K562 (cell line): ENCODE results near the gene RBM18. TPM values are rescaled to one million over a fixed set of nuclear protein-coding genes. Genes with fewer than 3 reads are reported as not detected.

Experiments used
- ARID3B ChIP-seq: fragments of 250-450 bp; sonication (Bioruptor Pico); IDR thresholded peaks from 2 replicates; pipeline ENCODE4 v1.4.0; 2020; ENCODE audit warnings: borderline replicate concordance
- CBX3 ChIP-seq, 2 experiments: IDR thresholded peaks; 1 replicate in 1 of 2; 2 replicates in 1 of 2; pipeline ENCODE4 v1.6.1; 2012; ENCODE audit warnings: inconsistent platforms in 2 of 2, low read length in 2 of 2, borderline replicate concordance in 1 of 2, control low read depth in 1 of 2
- EZH2 ChIP-seq: IDR thresholded peaks from 2 replicates; pipeline ENCODE4 v1.6.1; 2012; ENCODE audit warnings: low read depth, mild to moderate bottlenecking, inconsistent platforms, low read length, borderline replicate concordance
- IFI16 ChIP-seq: fragments of 250-450 bp; sonication (Bioruptor Pico); IDR thresholded peaks from 2 replicates; pipeline ENCODE4 v2.1.2; 2022; ENCODE audit warnings: mild to moderate bottlenecking, inconsistent platforms
- IRF2 ChIP-seq: sonication (generic); formaldehyde crosslinking; IDR thresholded peaks from 2 replicates; pipeline ENCODE4 v1.8.1; 2022; ENCODE audit warnings: mild to moderate bottlenecking, missing genetic modification reagents
- MYNN ChIP-seq, 2 experiments: sonication (generic); formaldehyde crosslinking in 1 of 2; IDR thresholded peaks; 2 replicates each; pipeline versions ENCODE4 v1.5.0 to v1.6.1; 2016 to 2020; ENCODE audit warnings: antibody characterized with exemption in 1 of 2, missing genetic modification reagents in 1 of 2
- PRDM10 ChIP-seq: fragments of 450-650 bp; IDR thresholded peaks from 2 replicates; pipeline ENCODE4 v1.6.1; 2018; ENCODE audit not compliant: partially characterized antibody
- PURB ChIP-seq: sonication (generic); formaldehyde crosslinking; IDR thresholded peaks from 2 replicates; pipeline ENCODE4 v1.9.0; 2021; ENCODE audit warnings: low read depth, mild to moderate bottlenecking, missing genetic modification reagents
- RBM39 ChIP-seq: fragments of 200-400 bp; formaldehyde crosslinking; optimal IDR thresholded peaks from 2 replicates; pipeline ENCODE3; 2018; ENCODE audit warnings: low read depth, low read length
- SMAD4 ChIP-seq: fragments of 250-450 bp; sonication (Bioruptor Pico); conservative IDR thresholded peaks from 2 replicates; pipeline ENCODE4 v1.8.0; 2021; ENCODE audit warnings: inconsistent platforms, mild to moderate bottlenecking, moderate library complexity
- SNIP1 ChIP-seq: fragments of 450-650 bp; IDR thresholded peaks from 2 replicates; pipeline ENCODE4 v1.7.1; 2017; ENCODE audit warnings: low read depth, mild to moderate bottlenecking
- TSHZ1 ChIP-seq: fragments of 250-450 bp; sonication (Bioruptor Pico); IDR thresholded peaks from 2 replicates; pipeline ENCODE4 v1.4.0; 2020; ENCODE audit warnings: mild to moderate bottlenecking, moderate library complexity
- ZFP36 ChIP-seq: fragments of 150-350 bp; IDR thresholded peaks from 2 replicates; pipeline ENCODE4 v1.6.1; 2018; ENCODE audit warnings: low read length, low read depth; ENCODE audit not compliant: partially characterized antibody
- ZFX ChIP-seq: sonication (generic); formaldehyde crosslinking; IDR thresholded peaks from 2 replicates; pipeline ENCODE4 v1.8.0; 2022; ENCODE audit warnings: mild to moderate bottlenecking, missing genetic modification reagents, moderate library complexity
- ZNF740 ChIP-seq, 3 experiments: fragments of 200-800 bp in 1 of 3; sonication (Bioruptor generic) in 1 of 3; sonication (generic) in 1 of 3; formaldehyde crosslinking in 1 of 3; IDR thresholded peaks; 2 replicates each; pipeline versions ENCODE4 v1.6.1 to v1.8.0; 2016 to 2022; ENCODE audit warnings: mild to moderate bottlenecking in 2 of 3, missing compliant biosample characterization in 2 of 3, missing genetic modification characterization in 2 of 3, missing genetic modification reagents in 1 of 3
- ZNF785 ChIP-seq: fragments of 250-450 bp; sonication (Bioruptor Pico); IDR thresholded peaks from 2 replicates; pipeline ENCODE4 v1.4.0; 2020; ENCODE audit warnings: mild to moderate bottlenecking
- ZNF79 ChIP-seq: fragments of 250-450 bp; sonication (Bioruptor Pico); IDR thresholded peaks from 2 replicates; pipeline ENCODE4 v1.4.0; 2020; ENCODE audit warnings: low read depth, mild to moderate bottlenecking, moderate library complexity
- polyA plus RNA-seq, 8 experiments: library from polyadenylated mRNA; depleted of rRNA in 4 of 8; stranded (reverse) in 5 of 8; unstranded in 3 of 8; fragments of >200 nt; fragmentation: Nextera tagmentation in 2 of 8; fragmentation: Illumina TruSeq in 1 of 8; extraction: Ambion mirVana in 2 of 8; extraction: Trizol in 1 of 8; gene quantifications; 2 replicates each; pipeline versions ENCODE4 v1.2.1 to v1.2.3, GENCODE V29; 2011 to 2014; ENCODE audit warnings: inconsistent platforms in 1 of 8, missing spikeins in 1 of 8
- total RNA-seq, 7 experiments: library from RNA; depleted of rRNA in 6 of 7; stranded (reverse); fragments of >200 nt in 6 of 7; fragmentation: Illumina TruSeq in 2 of 7; extraction: Trizol in 2 of 7; gene quantifications; 2 replicates each; pipeline versions ENCODE4 v1.2.1 to v1.2.3, GENCODE V29; 2011 to 2021; ENCODE audit warnings: low replicate concordance in 1 of 7

RBM18 gene
- total and polyA plus RNA-seq, 9 of the 15 experiments (the other 6 are each of a cell fraction or from before 2014, with no cell fraction given), result 7.9 to 86.3 (median 34.0) TPM

- TF ChIP-seq PURB, result no peak
- TF ChIP-seq ZFX, result peak; percentile 94
- no peak for TF ChIP-seq ZNF740 (CRISPR knock-in tag; IDR thresholded peaks at IDR 0.05)
- no peak for TF ChIP-seq ZNF740 (tag; IDR thresholded peaks at IDR 0.05)
- no peak for TF ChIP-seq ZNF79 (CRISPR knock-in tag)
- TF ChIP-seq ARID3B, result no peak
- no peak for TF ChIP-seq PRDM10
- TF ChIP-seq IRF2 (CRISPR knock-in tag), result no peak
- no peak for TF ChIP-seq ZNF785
- no peak for TF ChIP-seq EZH2
- TF ChIP-seq MYNN (IDR thresholded peaks at IDR 0.05), result peak; percentile 52; the same call in 1 of the 2 replicates
- no peak for TF ChIP-seq MYNN (CRISPR knock-in tag; IDR thresholded peaks at IDR 0.05)
- peak; percentile 88 for TF ChIP-seq SMAD4 (CRISPR knock-in tag)
- no peak for TF ChIP-seq RBM39
- no peak for TF ChIP-seq TSHZ1 (CRISPR knock-in tag)
- TF ChIP-seq CBX3 (IDR thresholded peaks at IDR 0.05; ENCODE audit: borderline replicate concordance in 1 of 2, low read length in 2 of 2), result no peak
- no peak for TF ChIP-seq IFI16 (CRISPR knock-in tag)
- no peak for TF ChIP-seq SNIP1
- no peak for TF ChIP-seq ZFP36
Measured at GRCh38 chr9:122264360-122265148, at the start of gene RBM18, which contains the start of gene MRRF (continued).
